GM12892 (cell line): Measurements from ENCODE around the gene CA5B. TPM values are rescaled to one million over a fixed set of nuclear protein-coding genes. Genes with fewer than 3 reads are reported as not detected.
"Not testable (repeated sequence)": the region's sequence is repeated elsewhere in the genome, so short reads cannot be mapped to it uniquely, and the experiment has no call there.

Experiments used
- DNase-seq: peaks from one replicate; pipeline ENCODE4 v3.0.0; 2011; ENCODE audit not compliant: insufficient read length
- FAIRE-seq: peaks from 2 replicates; lab custom pipeline; 2011; peaks lifted over from hg19 to GRCh38; lab: Jason Lieb, UNC
- POLR2A ChIP-seq: IDR thresholded peaks from 2 replicates; pipeline ENCODE4 v1.6.1; 2011; ENCODE audit warnings: low read depth, low read length, control low read depth
- POLR2AphosphoS5 ChIP-seq: IDR thresholded peaks from 2 replicates; pipeline ENCODE4 v1.6.1; 2011; ENCODE audit warnings: low read depth, low read length, control low read depth
- TAF1 ChIP-seq: IDR thresholded peaks from 2 replicates; pipeline ENCODE4 v1.6.1; 2011; ENCODE audit warnings: low read depth, mild to moderate bottlenecking, control low read depth, low read length, borderline replicate concordance
- polyA plus RNA-seq: library from polyadenylated mRNA; unstranded; fragments of >200 nt; gene quantifications from one replicate; pipeline ENCODE4 v1.2.1, GENCODE V29; 2012; ENCODE audit warnings: missing spikeins, inconsistent platforms; ENCODE audit not compliant: missing spikeins

The CA5B gene
- 4.1 TPM for polyA plus RNA-seq

- DNase-seq (peak; percentile 73), FAIRE-seq (peak; percentile 100)
- TF ChIP-seq POLR2A = no peak
- TF ChIP-seq POLR2AphosphoS5 = no peak
- TF ChIP-seq TAF1 = no peak
Measured at GRCh38 chrX:15737959-15738902, at the start of gene CA5B. CA5B (plus strand) TSS chrX:15738270; CDS start chrX:15750024, 11,754 bp downstream.

DNA sequence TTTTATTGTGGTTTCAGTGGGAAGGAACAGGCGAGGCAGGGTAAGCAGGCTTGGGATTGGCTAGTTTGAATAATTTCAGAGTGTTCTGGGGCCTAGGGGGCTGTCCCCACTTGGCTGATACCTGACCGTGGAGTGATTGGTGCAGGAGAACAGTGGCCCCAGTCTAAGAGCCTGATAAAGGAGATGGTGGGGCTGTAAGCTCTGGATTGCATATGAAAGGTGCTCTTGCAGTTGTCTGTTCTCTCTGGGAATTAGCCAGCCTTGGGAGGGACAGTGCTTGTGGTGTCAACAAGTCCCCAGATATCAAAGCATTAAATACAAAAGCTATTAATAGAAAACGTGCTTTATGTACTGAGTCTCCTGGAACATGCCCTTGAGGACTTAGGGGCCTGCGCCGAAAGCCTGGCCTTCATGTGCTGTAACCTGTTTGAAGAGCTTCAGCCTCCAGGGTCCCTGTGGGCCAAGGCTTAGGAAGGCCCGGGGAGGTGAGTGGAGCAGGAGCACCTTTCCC lies 43.1 kb upstream of the CA5B start:
- FAIRE-seq (no peak), DNase-seq (no peak)
- TF ChIP-seq TAF1 (no peak), POLR2AphosphoS5 (no peak), POLR2A (no peak)

DNA sequence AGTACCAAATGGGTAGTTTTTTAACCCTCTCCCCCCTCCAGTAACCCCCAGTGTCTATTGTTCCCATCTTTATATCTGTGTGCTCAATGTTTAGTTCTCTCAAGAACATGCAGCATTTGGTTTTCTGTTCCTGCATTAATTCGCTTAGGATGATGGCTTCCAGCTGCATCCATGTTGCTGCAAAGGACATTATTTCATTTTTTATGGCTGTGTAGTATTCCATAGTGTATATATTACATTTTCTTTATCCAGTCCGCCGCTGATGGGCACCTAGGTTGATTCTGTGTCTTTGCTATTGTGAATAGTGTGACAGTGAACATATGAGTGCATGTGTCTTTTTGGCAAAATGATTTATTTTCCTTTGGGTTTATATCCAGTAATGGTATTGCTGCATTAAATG lies 41.6 kb upstream of the CA5B start:
- TF ChIP-seq POLR2AphosphoS5 (no peak), TAF1 (no peak), POLR2A (no peak)
- FAIRE-seq (no peak), DNase-seq (no peak)

DNA sequence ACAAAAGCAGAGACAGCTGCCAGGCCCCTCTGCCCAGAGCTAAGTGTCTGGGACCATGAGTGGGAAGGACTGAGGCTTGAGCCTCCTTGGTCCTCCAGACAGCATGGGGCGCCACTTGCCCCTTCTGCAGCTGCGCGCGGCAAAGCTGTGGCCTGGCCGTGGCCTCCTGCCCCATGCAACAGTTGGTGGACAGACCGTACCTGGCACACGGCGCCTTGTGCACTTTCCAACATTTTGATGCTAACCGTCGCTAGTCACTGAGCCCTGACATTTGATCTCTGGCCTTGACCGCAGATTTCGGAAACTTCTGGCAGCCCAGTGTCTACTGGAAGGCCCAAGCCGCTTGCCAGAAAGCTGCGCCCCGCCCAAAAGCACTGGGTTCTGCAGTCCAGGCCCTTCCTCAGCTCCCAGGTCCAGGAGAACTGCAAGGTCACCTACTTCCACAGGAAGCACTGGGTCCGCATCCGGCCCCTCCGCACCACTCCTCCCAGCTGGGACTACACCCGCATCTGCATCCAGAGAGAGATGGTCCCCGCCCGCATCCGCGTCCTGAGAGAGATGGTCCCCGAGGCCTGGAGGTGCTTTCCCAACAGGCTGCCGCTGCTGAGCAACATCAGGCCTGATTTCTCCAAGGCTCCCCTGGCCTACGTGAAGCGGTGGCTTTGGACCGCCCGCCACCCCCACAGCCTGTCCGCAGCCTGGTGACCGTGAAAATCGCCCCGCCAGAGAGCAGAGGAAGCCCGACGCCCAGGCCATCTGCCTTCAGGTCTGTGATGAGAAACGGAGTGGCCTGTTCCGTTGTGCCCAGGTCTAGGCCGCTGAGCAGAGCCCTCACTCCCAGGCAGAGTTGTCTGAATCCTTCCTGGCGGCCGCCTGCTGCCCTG lies 35.3 kb upstream of the CA5B start:
- FAIRE-seq = no peak
- DNase-seq = no peak
- no peak for TF ChIP-seq TAF1
- TF ChIP-seq POLR2A = no peak
- no peak for TF ChIP-seq POLR2AphosphoS5

- not testable (repeated sequence) for DNase-seq
- peak; percentile 98 for FAIRE-seq
Measured at GRCh38 chrX:15703809-15704208, 34.3 kb upstream of the CA5B start.

- not testable (repeated sequence) for DNase-seq, FAIRE-seq
Measured at GRCh38 chrX:15704273-15704672, 33.8 kb upstream of the CA5B start.

GRCh38 chrX:15714529-15714928 lies 23.5 kb upstream of the CA5B start:
- FAIRE-seq (no peak), DNase-seq (no peak)

DNA sequence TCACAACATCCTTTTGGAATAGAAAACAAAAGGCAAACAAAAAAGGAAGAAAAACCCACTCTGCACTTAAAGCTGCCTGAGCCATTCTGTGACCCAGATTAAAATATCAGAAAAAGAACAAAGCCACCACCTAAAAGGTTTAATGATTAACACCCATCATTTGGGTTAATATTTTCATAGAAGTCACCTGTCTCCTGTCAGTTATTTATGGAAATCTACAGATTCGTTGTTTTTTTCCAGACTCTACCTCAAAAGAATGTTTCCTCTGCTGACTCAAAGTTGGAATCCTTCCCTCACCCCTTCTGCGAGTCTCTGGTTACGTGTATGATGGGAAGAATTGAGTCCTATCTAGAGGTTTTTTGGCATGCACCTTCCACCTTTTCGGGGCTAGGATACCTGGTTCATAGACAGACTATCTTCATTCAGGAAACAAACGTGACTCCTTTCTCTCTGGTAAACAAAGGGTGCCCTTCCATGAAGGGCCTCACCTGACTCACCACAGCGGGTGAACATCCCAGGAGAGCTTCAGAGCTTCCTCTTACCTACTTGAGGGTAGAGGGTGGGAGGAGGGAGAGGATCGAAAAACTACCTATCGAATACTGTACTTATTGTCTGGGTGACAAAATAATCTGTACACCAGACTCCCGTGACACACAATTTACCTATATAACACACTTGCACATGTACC lies 19.6 kb upstream of the CA5B start:
- FAIRE-seq (no peak), DNase-seq (no peak)
- TF ChIP-seq POLR2AphosphoS5 (no peak), TAF1 (no peak), POLR2A (no peak)

More at GRCh38 chrX:15714529-15714928, 23.5 kb upstream of the CA5B start:
- no peak for TF ChIP-seq POLR2A
- TF ChIP-seq TAF1 = no peak
- no peak for TF ChIP-seq POLR2AphosphoS5

DNA sequence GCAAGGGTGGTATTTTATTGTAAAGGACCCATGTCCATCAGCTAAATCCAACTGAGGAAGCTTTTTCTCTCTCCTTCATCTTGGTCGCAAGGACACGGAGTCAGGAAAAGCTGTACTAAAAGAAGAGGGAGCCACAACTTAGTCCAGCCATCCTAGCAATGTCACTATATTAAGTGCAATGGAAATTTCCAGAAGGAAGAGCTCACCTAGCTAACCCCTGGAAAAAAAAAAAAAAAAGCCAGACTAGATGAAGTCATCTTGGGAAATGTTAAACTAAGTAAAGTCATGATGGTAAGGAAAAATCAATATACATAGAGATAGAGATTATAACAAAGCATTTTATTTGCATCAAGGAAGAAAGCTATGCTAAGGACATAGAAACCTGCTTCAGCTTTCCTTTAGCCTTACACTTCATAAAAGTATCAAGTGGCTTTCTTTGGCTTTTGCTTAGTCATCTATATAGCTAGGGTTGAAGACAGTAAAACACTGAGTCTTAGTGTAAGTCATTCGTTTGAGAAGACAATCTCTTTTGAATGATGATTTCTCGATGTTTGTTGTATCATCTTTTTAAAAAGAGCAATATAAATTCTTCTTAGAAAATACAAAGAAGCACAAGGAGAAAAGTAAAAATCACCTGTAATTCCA lies 18.6 kb upstream of the CA5B start:
- no peak for TF ChIP-seq POLR2A
- no peak for TF ChIP-seq TAF1
- TF ChIP-seq POLR2AphosphoS5 = no peak
- FAIRE-seq (no peak), DNase-seq (no peak)

GRCh38 chrX:15721911-15722310 lies 16.2 kb upstream of the CA5B start:
- FAIRE-seq (no peak), DNase-seq (no peak)
- no peak for TF ChIP-seq POLR2AphosphoS5
